Stimulated activated naive CD8-positive, alpha-beta T cell treated with anti-CD3 and anti-CD28 coated beads, Interleukin-15, Interleukin-2, amounts not matched to agents 100 ng/mL and 50 ng/mL, for 24 hours (primary cell): ENCODE data around the gene PPM1F.

ENCODE experiments used
- H3K27ac Mint-ChIP-seq: one replicate; pipeline ENCODE4 v1.8.0; 2021; ENCODE audit warnings: mild to moderate bottlenecking, mixed read lengths
- H3K27me3 Mint-ChIP-seq: one replicate; pipeline ENCODE4 v1.8.0; 2021; ENCODE audit warnings: mixed read lengths
- H3K36me3 Mint-ChIP-seq: one replicate; pipeline ENCODE4 v1.8.0; 2021; ENCODE audit warnings: low read depth, mixed read lengths
- H3K4me1 Mint-ChIP-seq: one replicate; pipeline ENCODE4 v1.8.0; 2021; ENCODE audit warnings: low read depth, mixed read lengths
- H3K4me3 Mint-ChIP-seq: one replicate; pipeline ENCODE4 v1.8.0; 2021; ENCODE audit warnings: mild to moderate bottlenecking, mixed read lengths
- H3K9me3 Mint-ChIP-seq: one replicate; pipeline ENCODE4 v1.8.0; 2021; ENCODE audit warnings: mixed read lengths

The PPM1F gene

DNA sequence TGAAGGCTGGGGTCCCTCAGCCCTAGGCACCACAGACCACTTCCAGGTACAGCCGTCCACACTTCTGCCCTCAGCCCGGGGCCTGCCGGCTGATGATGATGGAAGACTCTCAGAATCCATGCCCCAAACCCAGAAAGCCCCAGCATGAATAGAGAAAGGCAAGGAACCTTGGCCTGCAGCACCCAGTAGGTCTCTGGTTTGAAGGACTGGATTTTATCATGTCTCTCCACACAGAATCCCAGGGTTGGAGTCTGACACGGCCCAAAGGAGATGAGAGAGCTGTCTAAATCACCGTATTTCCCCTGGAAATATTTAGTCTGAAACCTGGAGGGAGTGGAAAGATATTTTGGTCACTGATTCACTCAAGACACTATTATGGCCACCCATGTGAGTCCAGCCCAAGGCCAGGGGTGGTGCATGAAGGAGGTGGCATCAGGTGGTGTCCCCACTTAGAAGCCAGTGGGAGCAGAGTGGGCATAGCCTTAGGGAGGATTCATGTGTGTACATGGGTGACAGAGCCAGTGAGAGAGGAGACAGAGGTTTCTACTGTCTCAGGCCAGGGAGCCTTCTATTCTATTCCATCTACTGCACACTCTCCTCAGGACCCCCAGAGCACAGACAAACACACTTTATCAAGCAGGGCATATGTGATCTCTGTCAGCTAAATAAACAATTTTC lies 15.9 kb upstream of the PPM1F start:
- Mint-ChIP-seq H3K9me3 (no peaks in the 10 kb centered on the region), H3K27me3 (no peaks in the 10 kb centered on the region), H3K36me3 (peaks cover 54% of the 10 kb centered on the region), H3K4me3 (no peak overlapping the region), H3K4me1 (no peaks in the 10 kb centered on the region), H3K27ac (no peak overlapping the region)

DNA sequence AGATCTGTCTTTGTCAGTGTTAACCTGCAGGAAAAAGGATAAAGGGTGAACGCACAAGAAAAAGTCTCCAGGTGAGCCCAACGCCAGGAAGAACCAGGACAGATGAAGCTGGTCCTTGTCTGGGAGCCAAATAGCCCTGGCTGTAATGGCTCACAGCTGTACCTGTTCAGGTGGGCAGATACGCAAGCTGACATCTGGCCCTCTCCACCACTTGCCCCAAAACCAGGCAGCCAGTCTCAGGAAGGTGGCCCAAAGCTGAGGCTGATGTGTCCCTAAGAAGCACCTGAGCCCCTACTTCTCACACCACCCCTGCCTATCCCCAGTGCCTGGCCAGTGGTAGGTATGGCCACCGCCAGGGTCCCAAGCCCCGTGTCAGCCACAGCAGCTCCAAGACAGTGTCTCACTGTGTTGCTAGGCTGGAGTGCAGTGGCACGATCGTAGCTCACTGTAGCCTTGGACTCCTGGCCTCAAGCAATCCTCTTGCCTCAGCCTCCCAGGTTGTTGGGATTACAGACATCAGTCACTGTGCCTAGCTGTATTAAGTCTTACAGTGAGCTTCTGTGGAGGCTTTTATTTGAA lies 15.1 kb upstream of the PPM1F start:
- Mint-ChIP-seq H3K36me3 (peaks cover 59% of the 10 kb centered on the region), H3K4me3 (no peak overlapping the region), H3K9me3 (no peaks in the 10 kb centered on the region), H3K27me3 (no peaks in the 10 kb centered on the region), H3K27ac (no peak overlapping the region), H3K4me1 (no peaks in the 10 kb centered on the region)

DNA sequence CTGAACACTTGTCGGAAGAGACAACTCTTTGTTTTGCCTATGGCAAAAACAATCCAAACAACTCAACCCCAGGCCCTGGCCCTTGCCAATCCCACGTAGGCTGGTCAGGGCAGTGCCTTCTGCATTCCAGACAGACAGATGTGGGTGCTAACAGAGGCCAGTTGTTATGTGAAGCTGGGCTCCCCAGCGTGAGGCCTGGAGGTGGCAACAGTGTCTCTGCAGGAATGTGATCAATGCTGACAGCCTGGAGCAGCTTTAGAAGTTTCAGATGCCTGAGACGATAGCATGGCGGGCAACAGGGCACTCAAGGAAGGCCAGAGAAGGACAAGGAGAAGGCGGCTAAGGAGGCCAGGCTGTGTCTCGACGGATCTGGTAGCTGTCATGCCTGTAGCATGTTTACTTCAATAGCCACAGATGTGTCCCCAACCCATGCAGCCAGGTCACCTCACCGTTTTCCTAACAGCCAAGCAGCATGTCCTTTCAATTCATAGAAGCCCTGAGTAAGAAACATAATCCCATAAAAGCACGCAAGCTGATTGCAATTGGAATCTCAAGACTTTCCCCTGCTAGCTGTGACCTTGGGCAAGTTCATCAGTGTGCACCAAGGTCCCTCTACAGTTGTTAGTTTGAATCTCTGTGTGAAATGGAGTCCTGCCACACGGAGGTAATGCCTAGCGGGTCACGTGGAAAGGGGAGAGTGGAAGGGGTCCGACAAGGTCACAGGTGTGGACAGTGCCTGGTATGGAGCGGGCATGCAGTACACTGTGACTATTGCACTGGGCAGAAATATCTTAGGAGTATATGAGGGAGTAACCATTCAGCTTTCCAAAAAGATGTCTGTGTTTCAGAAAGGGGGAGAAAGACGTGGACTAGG lies 14.2 kb upstream of the PPM1F start:
- H3K4me3 Mint-ChIP-seq = no peak overlapping the region
- no peaks in the 10 kb centered on the region for H3K9me3 Mint-ChIP-seq
- peaks cover 56% of the 10 kb centered on the region for H3K36me3 Mint-ChIP-seq

DNA sequence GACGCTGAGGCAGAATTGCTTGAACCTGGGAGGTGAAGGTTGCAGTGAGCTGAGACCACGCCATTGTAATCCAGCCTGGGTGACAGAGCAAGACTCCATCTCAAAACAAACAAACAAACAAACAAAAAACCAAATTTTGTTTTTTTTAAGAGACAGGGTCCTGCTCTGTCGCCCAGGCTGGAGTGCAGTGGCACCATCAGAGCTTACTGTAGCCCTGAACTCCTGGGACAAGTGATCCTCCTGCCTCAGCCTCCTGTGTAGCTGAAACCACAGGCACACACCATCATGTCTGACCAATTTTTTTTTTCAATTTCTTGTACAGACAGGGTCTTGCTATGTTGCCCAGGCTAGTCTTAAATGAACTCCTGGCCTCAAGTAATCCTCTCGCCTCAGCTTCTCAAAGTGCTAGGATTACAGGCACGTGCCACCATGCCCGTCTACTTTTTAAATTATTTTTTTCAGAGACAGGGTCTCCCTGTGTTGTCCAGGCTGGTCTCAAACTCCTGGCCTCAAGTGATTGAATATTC lies 13.2 kb upstream of the PPM1F start:
- Mint-ChIP-seq H3K36me3 (peaks cover 47% of the 10 kb centered on the region), H3K4me3 (no peak overlapping the region), H3K27me3 (no peaks in the 10 kb centered on the region), H3K4me1 (no peaks in the 10 kb centered on the region), H3K27ac (no peak overlapping the region), H3K9me3 (no peaks in the 10 kb centered on the region)

More for the DNA sequence above, 14.2 kb upstream of the PPM1F start:
- no peaks in the 10 kb centered on the region for H3K4me1 Mint-ChIP-seq
- no peaks in the 10 kb centered on the region for H3K27me3 Mint-ChIP-seq
- no peak overlapping the region for H3K27ac Mint-ChIP-seq

DNA sequence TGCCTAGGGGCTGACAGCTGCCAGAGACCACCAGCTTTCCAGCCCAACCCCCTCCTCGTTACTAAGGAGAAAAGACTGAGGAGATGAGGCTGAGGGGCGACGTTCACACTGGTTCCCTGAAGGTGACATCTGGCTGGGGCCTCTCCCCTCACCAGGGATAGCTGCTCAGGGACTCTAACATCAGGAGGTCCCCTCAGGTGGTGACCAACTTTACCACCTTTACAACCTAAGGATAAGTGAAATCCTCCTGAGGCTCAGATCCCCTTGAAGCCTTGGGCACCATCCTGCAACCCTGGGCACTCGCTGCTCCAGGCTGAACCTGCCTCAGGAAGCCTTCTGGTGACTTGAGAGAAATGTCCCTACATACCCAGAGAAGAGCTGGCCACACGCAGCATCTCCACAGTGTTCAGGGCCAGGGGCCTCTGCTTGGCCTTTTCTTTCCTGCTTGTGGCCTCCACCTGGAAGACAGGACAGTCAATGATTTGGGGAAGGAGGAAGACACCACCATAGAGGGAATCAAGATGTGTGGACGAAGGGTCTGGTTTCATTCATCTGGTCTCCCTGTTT lies 12.4 kb upstream of the PPM1F start:
- peaks cover 40% of the 10 kb centered on the region for H3K36me3 Mint-ChIP-seq
- H3K9me3 Mint-ChIP-seq = no peaks in the 10 kb centered on the region
- no peak overlapping the region for H3K4me3 Mint-ChIP-seq
- H3K4me1 Mint-ChIP-seq = no peaks in the 10 kb centered on the region
- H3K27ac Mint-ChIP-seq = no peak overlapping the region
- no peaks in the 10 kb centered on the region for H3K27me3 Mint-ChIP-seq

DNA sequence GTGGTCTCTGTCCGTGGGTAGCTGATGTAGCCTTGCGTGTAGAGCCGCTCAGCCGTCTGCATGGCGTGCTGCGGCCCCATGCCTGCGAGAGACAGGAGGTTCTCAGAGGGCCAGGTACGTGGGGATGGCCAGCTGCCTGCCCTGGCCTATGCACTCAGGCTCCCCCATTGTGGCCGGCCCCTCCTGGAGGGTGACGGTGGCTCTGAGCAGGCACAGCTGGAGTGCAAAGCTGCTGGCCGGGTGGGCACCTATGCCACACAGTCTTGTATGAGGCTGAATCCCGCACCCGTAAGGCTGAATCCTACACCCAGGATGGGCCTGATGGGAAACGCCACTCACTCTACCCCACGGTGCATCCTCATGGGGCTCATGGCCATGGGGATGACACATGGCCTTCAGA lies 11.6 kb upstream of the PPM1F start:
- Mint-ChIP-seq H3K4me1 (no peaks in the 10 kb centered on the region), H3K36me3 (peaks cover 40% of the 10 kb centered on the region)

DNA sequence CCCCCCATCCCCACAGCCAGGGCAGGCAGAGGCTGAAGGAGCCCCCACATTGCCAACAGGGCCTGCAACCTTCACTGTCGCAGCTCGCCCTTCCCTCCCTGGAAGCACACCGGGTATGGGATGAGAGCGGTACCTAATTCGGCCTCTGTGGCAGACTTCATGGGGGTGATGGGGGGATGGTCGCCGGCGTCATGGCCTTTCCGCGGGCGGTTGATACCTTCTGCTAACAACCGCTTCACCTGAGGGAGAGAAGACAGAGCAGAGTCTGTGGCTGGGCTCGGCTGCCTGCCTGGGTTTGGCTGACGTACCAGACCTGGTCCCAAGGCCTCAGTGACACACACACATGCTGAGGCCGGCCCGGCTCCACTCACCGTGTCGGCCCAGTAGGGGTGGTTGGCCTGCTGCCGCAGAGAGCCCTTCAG lies 11.2 kb upstream of the PPM1F start:
- no peak overlapping the region for H3K27ac Mint-ChIP-seq
- no peak overlapping the region for H3K4me3 Mint-ChIP-seq
- no peaks in the 10 kb centered on the region for H3K4me1 Mint-ChIP-seq
- H3K27me3 Mint-ChIP-seq = no peaks in the 10 kb centered on the region
- H3K36me3 Mint-ChIP-seq = peaks cover 38% of the 10 kb centered on the region
- no peaks in the 10 kb centered on the region for H3K9me3 Mint-ChIP-seq

More for the DNA sequence above, 11.6 kb upstream of the PPM1F start:
- Mint-ChIP-seq H3K27ac (no peak overlapping the region), H3K4me3 (no peak overlapping the region), H3K27me3 (no peaks in the 10 kb centered on the region), H3K9me3 (no peaks in the 10 kb centered on the region)

DNA sequence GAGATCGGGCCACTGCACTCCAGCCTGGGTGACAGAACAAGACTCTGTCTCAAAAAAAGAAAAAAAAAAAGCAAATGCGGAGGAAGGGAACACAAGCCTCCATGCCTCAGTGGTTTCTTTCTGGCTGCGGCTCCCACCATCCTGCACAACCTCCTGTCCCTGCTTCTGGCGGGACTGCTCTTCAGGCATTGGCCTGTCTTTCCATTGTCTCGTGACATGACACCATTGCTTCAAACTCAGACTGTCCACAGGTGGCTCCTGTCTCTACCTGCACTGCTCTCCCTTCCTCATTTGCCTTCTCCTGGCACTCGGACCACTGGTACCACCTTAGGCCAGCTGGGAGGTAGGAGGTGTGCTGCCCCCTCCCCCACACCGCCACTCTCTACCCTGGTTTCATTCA lies 10.6 kb upstream of the PPM1F start:
- Mint-ChIP-seq H3K27ac (no peak overlapping the region), H3K27me3 (no peaks in the 10 kb centered on the region), H3K9me3 (no peaks in the 10 kb centered on the region), H3K36me3 (peaks cover 38% of the 10 kb centered on the region), H3K4me1 (no peaks in the 10 kb centered on the region), H3K4me3 (no peak overlapping the region)

DNA sequence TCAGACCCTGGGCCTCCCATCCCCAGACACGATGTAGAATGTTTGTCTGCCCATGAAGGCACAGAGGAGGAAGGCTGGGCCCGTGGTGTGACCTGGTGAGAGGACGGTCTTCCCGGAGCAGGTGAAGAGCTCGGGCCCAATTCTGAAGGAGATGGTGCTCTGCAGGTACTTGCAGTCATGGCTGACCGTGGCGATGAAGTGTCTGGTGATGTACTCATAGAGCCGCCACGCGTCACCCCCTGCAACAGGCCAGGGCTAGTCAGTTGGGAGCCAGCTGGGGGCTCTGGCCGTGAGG lies 10.0 kb upstream of the PPM1F start:
- no peak overlapping the region for H3K27ac Mint-ChIP-seq
- H3K4me3 Mint-ChIP-seq = no peak overlapping the region
- H3K36me3 Mint-ChIP-seq = peaks cover 38% of the 10 kb centered on the region
- H3K27me3 Mint-ChIP-seq = no peaks in the 10 kb centered on the region
- no peaks in the 10 kb centered on the region for H3K9me3 Mint-ChIP-seq
- no peaks in the 10 kb centered on the region for H3K4me1 Mint-ChIP-seq

DNA sequence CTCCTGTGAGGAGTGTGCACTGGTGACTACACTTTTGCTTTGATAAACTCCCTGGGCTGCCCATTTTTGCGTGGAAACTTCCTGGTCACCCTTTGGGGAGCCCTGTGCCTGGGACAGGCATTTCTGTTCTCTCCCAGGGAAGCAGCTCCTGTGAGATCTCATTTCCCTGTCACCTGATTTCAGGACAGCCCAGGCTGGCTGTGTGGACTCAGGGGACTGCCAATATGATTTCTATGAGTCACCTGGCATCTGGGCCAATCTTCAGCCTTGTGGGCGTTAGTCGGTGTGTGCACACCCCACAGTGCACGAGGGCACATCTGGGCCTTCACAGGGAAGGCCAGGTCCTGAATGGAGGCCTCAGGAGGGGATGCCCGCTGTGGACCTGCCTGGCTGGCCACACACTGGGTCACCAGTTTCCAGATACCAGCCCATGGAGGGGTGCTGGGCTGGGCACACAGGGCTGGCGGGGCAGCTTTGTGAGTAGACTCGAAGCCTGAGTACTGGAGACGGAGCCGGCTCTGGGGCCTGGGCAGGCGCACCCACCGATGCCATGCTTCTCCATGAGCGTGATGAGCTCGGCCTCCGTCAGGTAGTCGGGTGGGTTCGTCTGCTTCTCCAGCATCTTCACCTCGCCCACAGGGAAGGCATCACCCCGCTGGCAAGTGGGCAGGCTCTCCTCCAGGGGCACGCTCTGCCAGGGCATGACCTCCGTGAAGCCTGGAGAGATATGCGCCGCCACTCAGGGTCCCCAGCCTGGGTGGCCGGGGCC lies 9.4 kb upstream of the PPM1F start:
- no peaks in the 10 kb centered on the region for H3K27me3 Mint-ChIP-seq

DNA sequence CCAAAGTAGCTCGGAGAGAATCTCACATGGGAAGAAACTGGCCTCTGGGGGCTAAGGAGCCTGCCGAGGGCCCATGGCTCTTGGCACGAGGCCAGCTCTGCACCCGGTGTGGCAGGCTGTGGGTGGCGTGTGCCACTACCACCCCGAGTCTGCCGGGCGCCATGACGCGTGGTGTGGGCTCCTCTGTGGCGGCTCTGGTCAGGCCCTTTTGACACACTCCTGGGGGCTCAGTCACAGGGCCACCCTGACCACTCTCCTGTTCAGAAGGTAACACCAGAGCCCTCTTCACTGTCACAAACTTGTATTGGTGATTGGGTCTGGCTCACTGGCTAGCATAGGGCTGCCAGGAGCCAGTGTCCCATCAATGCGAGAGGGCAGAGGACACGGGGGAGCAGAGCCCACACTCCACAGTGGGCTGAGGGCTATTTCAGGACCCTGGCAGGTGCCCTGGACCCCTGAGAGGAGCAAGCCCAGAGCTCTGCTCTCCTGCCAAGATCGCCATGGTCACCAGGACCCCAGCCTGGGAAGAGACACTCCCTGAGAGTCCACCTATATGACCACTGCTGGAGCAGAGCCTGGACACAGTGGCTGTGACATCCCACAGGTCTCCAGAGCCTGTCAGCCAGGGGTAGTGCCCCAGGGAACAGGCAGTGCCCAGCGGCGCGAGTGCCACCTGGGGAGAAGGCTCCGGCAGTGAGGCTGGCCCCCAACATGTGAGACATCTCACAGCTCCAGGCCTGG lies 8.6 kb upstream of the PPM1F start:
- no peaks in the 10 kb centered on the region for H3K4me1 Mint-ChIP-seq
- H3K36me3 Mint-ChIP-seq = peaks cover 25% of the 10 kb centered on the region
- H3K9me3 Mint-ChIP-seq = no peaks in the 10 kb centered on the region
- no peak overlapping the region for H3K4me3 Mint-ChIP-seq
- H3K27me3 Mint-ChIP-seq = no peaks in the 10 kb centered on the region
- H3K27ac Mint-ChIP-seq = no peak overlapping the region

More for the DNA sequence above, 9.4 kb upstream of the PPM1F start:
- no peak overlapping the region for H3K27ac Mint-ChIP-seq
- no peak overlapping the region for H3K4me3 Mint-ChIP-seq
- H3K36me3 Mint-ChIP-seq = peaks cover 33% of the 10 kb centered on the region
- H3K4me1 Mint-ChIP-seq = no peaks in the 10 kb centered on the region
- H3K9me3 Mint-ChIP-seq = no peaks in the 10 kb centered on the region

DNA sequence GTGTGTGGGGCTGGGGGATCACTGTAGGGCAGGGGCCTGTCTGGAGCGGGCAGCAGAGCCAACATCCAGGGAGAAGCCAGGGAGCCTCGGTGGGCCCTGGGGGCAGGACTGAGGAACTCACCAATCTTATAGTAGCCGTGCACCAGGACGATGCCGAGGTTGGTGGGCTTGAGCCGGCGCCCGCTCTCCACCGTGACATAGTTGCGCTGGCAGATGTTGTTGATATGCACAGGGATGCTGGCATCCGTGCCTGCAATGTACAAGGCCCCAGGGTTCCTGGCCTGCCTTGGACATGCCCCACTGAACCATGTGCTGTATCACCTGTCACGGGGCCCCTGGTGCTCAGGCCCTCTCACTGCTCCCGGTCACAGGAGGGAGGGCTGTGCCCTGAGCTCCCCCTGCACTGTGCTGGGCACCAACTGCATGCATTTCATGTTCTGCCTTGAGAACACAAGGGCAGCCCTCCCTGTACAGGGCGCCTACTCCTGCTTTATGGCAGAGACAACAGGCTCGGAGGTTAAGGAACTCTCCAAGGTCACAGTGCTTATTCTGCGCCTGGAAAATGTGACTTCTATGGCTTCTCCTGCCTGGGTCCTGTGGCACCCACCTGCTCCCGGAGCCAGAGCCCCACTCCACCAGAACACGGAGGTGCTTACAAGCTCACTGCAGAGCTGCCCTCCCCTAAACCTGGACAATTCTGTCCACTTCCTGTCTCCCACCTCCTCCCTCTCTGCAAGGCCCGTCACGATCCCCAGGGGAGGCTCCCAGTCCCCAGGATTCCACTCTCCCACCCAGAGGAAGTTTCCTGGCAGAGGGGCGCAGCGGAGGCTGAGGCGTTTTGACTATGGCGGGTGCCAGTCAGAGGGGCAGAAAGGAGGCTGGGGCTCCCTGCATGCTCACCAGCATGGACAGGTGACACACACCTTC lies 7.8 kb upstream of the PPM1F start:
- Mint-ChIP-seq H3K27me3 (no peaks in the 10 kb centered on the region), H3K9me3 (no peaks in the 10 kb centered on the region), H3K4me1 (no peaks in the 10 kb centered on the region), H3K27ac (no peak overlapping the region), H3K4me3 (no peak overlapping the region), H3K36me3 (peaks cover 21% of the 10 kb centered on the region)
